Midbrain (tissue), 1 donor: ENCODE measurements around the gene MAPK10.
"Not testable (repeated sequence)": the region's sequence is repeated elsewhere in the genome, so short reads cannot be mapped to it uniquely, and the experiment has no call there.

Experiments
- DNase-seq: peaks from one replicate; lab custom pipeline; 2025; lab: John Stamatoyannopoulos, UW

MAPK10 gene

DNA sequence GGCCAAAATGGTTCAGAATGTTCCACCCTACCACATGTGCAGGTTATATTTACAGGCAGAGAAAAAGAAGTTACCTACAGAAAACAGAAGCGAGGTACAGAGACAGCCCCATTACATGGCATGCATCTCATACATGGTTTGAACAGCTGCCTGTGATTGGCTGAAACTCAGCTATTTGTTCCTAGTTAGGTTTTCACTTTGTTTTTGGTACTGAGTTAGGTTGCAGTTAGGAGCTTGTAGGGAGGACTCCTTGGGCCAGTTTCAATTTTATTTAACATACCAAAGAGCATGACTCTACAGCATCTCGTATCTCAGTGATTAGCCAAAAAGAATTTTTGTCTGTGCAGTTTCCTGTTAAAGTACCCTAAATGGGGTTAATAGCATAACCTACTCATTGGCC, 392.0 kb downstream of the MAPK10 start:
- DNase-seq: no peak

DNA sequence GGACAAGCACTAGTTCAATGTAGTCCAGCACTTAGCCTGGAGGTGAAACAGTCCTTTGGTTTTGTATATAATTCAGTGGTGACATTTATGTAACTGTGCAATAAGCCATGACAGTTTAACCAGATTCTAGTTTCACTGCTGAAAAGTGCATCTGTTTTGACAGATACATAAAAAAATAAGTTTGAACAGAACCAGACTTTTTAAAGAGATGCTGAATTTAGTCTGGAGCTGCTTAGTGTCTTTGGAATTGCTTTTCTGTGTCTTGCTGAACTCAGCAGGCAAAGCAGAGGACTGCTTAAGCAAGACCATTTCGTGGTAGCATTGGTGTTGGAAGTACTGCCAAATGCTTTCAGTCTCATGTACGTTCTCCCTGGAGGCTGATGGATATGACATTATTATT, 393.5 kb downstream of the MAPK10 start:
- DNase-seq: no peak

DNA sequence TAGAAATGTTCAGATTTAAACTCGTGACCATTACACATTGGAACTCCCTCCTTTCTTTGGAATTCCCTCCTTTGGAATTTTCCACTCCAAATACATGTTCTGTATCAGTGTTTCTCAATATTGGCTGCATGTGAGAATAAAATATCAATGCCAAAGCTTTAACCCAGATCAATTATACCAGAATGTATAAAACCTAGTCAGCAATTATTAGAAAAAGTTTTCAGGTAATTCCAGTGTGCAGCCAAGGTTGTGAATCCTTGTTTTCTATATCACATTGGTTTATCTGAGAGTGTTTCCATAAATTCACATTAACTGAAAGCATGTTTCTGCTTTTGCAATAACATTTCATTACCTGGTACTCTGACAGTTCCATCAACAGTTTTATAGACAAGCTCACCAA, 394.3 kb downstream of the MAPK10 start:
- DNase-seq: no peak

DNA sequence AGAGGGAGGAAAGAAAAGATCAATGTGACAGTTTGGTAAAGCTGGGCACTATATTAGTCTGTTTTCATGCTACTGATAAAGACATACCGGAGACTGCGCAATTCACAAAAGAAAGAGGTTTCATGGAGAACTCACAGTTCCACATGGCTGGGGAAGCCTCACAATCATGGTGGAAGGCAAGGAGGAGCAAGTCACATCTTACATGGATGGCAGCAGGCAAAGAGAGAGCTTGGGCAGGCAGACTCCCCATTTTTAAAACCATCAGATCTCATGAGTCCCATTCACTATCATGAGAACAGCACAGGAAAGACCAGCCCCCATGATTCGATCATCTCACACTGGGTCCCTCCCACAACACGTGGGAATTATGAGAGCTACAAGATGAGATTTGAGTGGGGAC, 394.8 kb downstream of the MAPK10 start:
- not testable (repeated sequence) for DNase-seq

DNA sequence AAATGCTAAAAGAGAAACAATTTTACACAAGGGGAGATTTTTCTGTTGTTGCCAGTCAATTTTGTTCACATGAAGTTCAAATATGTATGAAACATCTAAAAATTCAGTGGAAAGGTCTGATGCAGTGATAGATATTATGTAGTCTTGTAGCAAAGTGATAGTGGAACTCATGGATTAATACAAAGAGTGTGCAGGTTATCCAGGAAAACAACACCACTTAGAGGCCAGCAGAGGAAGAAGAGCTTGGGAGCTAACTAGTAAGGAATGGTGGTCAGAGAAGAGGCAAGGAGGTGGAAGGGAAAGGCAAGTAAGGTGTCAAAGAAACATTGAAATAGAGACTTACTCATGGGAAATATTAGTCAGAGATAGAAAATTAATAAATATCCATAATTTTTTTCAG, 395.6 kb downstream of the MAPK10 start:
- DNase-seq: no peak

DNA sequence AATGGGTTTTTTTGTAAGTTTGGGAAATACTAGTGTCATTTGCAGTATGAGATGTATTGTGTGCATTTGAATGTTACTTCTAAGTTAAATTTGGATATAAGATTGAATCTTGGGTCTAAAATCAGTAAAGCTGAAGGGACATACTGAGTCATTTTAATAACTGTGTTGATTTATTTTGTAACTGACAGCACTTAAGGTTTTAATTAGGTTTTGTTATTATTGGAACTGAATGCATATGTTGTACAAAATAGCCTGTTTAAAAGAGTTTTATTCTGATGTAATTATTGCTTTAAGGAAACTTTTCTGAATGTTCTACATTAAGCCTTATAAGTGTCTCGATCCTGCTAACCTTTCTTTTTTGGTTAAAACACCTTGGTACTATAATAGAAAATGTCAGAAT, 396.6 kb downstream of the MAPK10 start:
- no peak for DNase-seq

DNA sequence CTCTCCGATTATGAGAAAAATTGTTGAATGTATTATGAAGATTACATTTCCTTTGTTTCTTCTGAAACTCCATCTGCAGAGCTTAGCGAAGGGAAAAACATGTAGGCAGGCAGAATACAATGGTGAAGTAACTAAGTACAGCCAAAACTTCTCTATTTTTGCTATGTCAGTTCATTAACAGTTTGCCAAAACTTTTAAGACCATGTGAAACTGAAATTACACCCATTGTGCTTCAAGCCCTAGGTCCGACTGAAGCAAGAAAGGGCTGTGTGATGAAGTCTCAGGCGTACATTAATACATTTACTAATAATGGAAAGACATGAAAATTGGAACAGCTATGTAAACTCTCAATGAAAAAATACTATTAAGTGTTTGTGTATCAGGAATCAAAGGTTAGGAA, 398.0 kb downstream of the MAPK10 start:
- no peak for DNase-seq

DNA sequence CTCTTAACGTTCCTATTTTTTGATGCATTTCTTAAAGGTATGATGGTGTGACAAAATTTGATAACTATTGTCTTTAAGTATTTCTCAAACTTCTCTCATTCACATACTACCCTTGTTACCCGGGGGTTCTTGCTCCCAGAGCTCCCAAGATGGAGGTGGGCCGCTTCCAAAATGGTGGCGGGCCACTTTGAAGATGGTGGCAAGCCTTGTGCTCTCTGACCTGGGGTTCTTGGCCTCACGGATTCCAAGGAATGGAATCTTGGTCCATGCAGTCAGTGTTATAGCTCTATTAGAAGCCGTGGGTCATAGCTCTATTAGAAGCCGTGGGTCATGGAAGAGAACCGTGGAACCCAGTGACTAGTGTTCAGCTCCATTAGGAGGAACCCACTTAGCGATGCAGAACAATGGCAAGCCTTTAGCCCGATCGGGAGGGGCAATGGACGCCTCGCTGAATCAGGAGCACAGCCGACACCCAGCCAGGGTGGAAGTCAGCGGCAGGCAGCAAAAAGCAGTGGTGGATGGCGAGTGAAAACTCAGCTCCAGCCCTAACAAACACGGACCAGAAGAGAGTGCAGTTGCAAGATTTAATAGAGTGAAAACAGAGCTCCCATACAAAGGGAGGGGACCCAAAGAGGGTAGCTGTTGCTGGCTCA, 403.4 kb downstream of the MAPK10 start:
- no peak for DNase-seq

DNA sequence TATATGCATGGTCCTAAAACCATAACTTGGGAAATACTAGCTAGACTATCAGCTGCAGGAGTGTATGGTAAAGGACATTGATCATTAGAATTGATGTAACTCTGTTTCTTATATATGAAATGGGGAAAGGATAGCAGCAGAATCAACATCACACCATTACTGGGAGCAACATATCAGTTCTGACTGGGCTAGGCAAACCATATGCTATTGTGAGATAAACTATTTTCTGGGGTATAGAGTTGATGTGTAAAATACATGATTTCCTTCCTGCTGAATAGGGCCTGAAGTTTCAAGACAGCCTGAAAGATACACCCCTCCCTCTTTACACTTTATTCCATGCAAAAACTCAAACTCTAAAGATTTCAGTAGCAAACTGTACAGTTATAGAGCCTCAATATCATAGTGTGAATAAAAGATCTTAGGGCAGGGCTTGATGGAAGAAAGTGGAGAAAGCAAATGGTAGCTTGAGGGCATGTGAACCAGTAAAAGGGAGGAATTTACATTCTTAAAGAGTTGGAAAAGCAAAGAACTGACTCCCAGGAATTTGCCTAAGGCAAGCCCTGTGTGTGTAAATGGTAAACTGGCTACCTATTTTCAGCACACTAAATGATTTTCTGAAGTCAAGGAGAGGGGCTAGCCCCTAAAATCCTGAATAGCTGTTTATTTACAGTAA, 404.1 kb downstream of the MAPK10 start:
- no peak for DNase-seq

DNA sequence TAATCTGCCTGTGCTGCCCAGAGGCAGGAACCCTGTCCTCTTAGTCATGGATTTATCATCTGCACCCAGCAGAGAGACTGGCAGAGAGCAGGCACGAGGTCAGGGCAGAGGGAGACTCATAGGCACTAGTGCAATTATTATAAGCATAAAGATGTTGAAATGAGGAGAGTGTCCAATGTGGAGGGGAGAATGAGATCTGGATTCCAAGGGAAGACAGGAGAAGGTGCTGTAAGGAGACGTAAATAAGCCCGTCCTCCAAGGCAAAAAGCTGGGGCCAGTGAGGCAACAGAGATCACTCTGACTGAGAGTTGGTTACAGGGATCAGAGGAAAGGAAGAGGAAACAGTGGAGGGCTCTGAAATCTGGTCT, 406.2 kb downstream of the MAPK10 start:
- DNase-seq: no peak

DNA sequence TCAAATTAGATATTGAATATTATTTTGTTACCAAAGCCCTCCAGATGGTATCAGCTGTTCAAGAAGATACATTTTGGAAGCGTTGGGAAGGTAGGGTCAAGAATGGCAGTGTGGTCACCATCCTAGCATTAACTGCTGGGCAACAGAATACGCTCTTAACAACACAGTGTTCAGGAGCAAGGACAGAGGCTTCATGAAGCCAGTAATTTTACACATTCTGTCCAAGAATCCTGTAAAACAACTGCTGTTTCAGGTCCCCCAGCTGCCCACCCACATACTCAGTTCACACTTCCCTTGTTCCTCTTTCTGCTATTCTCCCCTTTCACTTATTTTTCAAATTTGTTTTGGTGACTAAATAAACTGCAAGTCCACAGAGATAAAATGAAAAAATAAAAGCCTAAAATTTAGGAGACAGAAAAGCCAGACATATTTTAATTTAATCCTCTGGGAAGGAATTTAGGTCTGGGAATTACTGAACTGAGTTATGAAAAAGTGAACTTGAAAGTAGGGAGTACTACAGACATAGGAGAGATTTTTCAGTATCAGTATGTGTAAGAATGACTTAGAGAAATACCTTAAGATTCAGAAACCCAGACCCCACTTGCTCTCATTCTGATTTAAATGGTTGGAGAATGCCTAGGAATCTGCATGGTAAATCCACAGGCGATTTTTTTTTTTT, 406.7 kb downstream of the MAPK10 start:
- DNase-seq: no peak

DNA sequence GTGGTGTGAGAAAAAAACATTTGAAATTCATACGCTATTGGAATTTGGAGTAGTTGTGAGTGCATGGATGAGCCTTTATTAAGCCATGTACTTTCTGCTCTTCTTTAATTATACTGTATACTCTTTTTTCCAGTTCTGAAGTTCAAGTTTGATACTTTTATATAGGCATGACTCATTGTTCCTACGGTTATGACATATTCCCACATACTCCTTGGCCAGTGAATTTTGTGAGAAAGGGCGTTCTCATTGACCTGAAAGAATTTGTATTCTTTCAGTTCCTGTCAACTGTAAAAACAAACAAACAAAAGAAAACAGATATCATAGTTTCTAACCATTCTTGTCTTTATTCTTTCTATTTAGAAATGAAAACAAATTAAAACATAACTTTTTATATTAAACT, 407.3 kb downstream of the MAPK10 start:
- no peak for DNase-seq

DNA sequence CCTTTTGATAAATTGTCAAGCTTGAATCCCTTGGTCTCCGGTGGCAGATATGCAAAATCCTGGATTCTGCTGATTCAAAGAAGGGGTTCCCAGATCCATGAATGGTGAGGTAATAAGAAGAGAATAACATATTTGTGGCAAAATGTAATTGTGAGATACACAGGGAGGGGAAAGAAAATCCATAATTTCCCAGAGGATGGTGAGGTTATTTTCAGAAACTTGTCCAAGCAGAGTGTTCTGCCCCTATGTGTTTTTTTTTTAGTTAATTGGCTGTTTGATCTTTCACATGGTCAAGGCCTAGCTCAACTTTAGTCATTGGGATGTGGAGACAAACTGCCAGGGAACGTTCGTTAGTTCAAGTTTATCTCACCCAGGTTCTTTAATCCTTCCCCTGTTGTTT, 408.8 kb downstream of the MAPK10 start:
- DNase-seq: no peak

DNA sequence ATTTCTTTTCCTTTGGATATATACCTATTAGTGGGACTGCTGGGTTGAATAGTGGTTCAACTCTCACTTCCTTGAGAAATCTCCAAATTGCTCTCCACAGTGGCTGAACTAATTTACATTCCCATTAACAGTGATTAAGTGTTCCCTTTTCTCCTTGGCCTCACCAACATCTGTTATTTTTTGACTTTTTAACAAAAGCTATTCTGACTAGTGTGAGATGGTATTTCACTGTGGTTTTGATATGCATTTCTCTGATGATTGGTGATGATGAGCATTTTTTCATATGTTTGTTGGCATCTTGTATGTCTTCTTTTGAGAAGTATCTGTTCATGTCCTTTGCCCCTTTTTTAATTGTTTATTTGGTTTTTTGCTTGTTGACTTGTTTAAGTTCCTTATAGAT, 413.0 kb downstream of the MAPK10 start:
- no peak for DNase-seq

DNA sequence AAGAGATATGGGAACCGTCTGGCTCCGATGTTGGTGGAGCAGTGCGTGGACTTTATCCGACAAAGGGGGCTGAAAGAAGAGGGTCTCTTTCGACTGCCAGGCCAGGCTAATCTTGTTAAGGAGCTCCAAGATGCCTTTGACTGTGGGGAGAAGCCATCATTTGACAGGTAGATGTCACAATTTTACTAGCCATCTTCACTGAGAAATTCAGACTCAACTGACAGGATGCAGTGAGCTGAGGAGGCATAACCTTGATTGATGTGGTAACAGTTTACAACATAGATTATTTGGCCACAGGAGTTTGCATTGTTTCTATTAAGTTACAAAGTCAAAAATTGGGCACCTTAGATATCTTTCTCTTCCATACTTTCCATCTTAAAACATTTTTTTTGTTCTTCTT, 417.7 kb downstream of the MAPK10 start:
- no peak for DNase-seq

DNA sequence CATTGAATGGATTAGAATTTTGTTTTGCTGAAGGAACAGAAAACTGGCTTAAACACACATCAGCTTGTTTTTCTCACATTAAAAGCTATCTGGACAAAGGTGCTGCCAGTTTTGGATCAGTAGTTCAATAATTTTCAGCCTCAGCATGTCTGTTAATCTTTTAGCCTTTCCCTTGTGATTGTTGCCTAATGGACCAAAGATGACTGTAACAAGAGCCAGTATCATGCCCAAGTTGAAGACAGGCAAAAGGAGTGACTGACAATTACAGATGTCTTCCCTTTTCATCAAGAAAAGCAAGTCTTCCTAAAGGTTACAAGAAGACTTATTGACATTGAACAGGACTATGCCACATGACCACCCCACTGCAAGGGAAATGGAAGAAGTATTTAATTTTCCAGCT, 419.7 kb downstream of the MAPK10 start:
- DNase-seq: no peak
